ENCODE results near the gene ELOVL7.

Gene ELOVL7

DNA sequence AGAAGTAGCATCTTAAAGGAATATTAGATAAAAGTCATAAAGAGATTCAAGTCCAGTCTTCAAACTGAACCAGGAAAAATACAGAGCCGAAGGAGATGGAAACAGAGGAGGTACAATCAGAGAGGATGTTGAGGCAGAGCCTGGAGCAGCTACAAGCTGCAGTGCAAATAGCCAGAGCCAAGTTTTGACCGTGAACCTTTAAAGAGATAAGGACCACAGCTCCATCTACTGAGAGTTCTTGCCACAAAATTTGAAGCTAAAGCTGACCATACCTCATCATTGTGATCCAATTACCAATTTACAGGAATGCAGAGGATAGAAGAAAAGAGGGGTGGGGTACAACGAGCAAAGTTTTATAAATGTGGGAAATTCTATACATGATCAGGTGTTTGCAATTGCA is 133.7 kb downstream of the ELOVL7 start:
- Histone ChIP-seq H3K36me3 (no peaks in the 10 kb centered on the region), H3K9me3 (no peaks in the 10 kb centered on the region), H3K27ac (no peak overlapping the region), H3K27me3 (no peaks in the 10 kb centered on the region), H3K4me3 (ENCODE audit: low read depth in 1 of 2, low read length in 1 of 2) (no peak overlapping the region), H3K4me1 (ENCODE audit: control insufficient read depth in 1 of 2, insufficient read depth in 1 of 2, low read depth in 1 of 2, low read length in 1 of 2) (no peaks in the 10 kb centered on the region)
- TF ChIP-seq, protein P1, sequence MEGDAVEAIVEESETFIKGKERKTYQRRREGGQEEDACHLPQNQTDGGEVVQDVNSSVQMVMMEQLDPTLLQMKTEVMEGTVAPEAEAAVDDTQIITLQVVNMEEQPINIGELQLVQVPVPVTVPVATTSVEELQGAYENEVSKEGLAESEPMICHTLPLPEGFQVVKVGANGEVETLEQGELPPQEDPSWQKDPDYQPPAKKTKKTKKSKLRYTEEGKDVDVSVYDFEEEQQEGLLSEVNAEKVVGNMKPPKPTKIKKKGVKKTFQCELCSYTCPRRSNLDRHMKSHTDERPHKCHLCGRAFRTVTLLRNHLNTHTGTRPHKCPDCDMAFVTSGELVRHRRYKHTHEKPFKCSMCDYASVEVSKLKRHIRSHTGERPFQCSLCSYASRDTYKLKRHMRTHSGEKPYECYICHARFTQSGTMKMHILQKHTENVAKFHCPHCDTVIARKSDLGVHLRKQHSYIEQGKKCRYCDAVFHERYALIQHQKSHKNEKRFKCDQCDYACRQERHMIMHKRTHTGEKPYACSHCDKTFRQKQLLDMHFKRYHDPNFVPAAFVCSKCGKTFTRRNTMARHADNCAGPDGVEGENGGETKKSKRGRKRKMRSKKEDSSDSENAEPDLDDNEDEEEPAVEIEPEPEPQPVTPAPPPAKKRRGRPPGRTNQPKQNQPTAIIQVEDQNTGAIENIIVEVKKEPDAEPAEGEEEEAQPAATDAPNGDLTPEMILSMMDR (IDR thresholded peaks at IDR 0.05): no peak

DNA sequence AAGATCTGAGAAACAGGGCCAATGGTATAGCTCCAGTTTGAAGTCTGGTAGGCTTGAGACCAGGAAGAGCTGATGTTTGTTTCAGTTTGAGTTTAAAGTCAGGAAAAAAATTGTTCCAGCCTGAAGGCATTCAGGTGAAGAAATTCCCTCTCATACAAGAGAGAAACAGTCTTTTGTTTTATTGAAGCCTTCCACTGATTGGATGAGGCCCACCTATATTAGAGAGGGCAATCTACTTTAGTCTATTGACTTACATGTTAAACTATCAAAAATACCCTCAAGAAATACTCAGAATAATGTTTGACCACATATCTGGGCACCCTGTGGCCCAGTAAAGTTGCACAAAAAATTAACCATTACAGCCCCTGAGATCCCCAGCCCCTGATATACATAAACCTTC is 138.9 kb downstream of the ELOVL7 start:
- Histone ChIP-seq H3K4me3 (ENCODE audit: low read depth in 1 of 2, low read length in 1 of 2) (no peak overlapping the region), H3K9me3 (no peaks in the 10 kb centered on the region), H3K4me1 (ENCODE audit: control insufficient read depth in 1 of 2, insufficient read depth in 1 of 2, low read depth in 1 of 2, low read length in 1 of 2) (peaks cover 6% of the 10 kb centered on the region in 2 experiments), H3K27me3 (peaks cover 31% of the 10 kb centered on the region), H3K36me3 (no peaks in the 10 kb centered on the region), H3K27ac (no peak overlapping the region)
- TF ChIP-seq, protein P1 (IDR thresholded peaks at IDR 0.05): no peak

DNA sequence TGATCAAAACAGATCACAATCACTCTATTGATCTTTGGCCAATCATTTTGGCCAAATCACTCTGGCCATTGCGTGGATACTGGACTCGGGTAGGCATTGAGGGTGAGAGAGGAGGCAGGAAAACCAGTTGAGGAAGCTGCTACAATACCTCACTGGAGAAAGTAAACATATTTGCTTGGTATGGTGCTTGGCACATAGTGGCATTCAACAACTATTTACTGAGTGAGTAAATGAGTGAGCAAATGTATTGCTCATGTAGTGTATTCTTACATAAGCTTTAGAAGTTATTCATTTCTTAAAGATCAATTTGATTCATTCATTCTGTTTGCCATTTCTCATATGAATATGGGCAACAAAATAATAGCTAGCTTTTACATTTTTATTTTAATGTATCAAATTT is 140.1 kb downstream of the ELOVL7 start:
- Histone ChIP-seq H3K9me3 (no peaks in the 10 kb centered on the region), H3K36me3 (no peaks in the 10 kb centered on the region), H3K27me3 (peaks cover 31% of the 10 kb centered on the region), H3K4me1 (ENCODE audit: control insufficient read depth in 1 of 2, insufficient read depth in 1 of 2, low read depth in 1 of 2, low read length in 1 of 2) (peaks cover 9 to 10% of the 10 kb centered on the region in 2 experiments), H3K4me3 (ENCODE audit: low read depth in 1 of 2, low read length in 1 of 2) (no peak overlapping the region), H3K27ac (no peak overlapping the region)
- TF ChIP-seq, protein P1 (IDR thresholded peaks at IDR 0.05): no peak

Data from neutrophil (primary cell).